ENCODE results near the gene ADCY2.

The ADCY2 gene

GRCh38 chr5:7747728-7748127 is 351.8 kb downstream of the ADCY2 start:
- no peak for DNase-seq

GRCh38 chr5:7749626-7750025 is 353.7 kb downstream of the ADCY2 start:
- no peak for DNase-seq

- no peak for DNase-seq
Observed at GRCh38 chr5:7751874-7752273, 355.9 kb downstream of the ADCY2 start.

- no peak for DNase-seq
Observed at GRCh38 chr5:7753181-7753580, 357.2 kb downstream of the ADCY2 start.

- DNase-seq, result no peak
Observed at GRCh38 chr5:7753596-7753995, 357.7 kb downstream of the ADCY2 start.

- DNase-seq, result no peak
Observed at GRCh38 chr5:7754490-7754889, 358.6 kb downstream of the ADCY2 start.

GRCh38 chr5:7754997-7755596 is 359.2 kb downstream of the ADCY2 start:
- DNase-seq, result no peak

- DNase-seq, result no peak
Observed at GRCh38 chr5:7755958-7756357, 360.0 kb downstream of the ADCY2 start.

- no peak for DNase-seq
Observed at GRCh38 chr5:7756453-7756852, 360.5 kb downstream of the ADCY2 start.

- DNase-seq, result no peak
Observed at GRCh38 chr5:7759257-7759871, 363.4 kb downstream of the ADCY2 start.

GRCh38 chr5:7759951-7760580 is 364.1 kb downstream of the ADCY2 start:
- DNase-seq, result no peak

GRCh38 chr5:7762267-7762666 is 366.3 kb downstream of the ADCY2 start:
- no peak for DNase-seq

- DNase-seq, result no peak
Observed at GRCh38 chr5:7763621-7764072, 367.7 kb downstream of the ADCY2 start.

- DNase-seq, result no peak
Observed at GRCh38 chr5:7764452-7764851, 368.5 kb downstream of the ADCY2 start.

- DNase-seq, result no peak
Observed at GRCh38 chr5:7770436-7770835, 374.5 kb downstream of the ADCY2 start.

- DNase-seq, result no peak
Observed at GRCh38 chr5:7772141-7772540, 376.2 kb downstream of the ADCY2 start.

GRCh38 chr5:7773178-7773577 is 377.2 kb downstream of the ADCY2 start:
- no peak for DNase-seq

GRCh38 chr5:7776442-7776841 is 380.5 kb downstream of the ADCY2 start:
- DNase-seq, result no peak

GRCh38 chr5:7779019-7780005 is 383.4 kb downstream of the ADCY2 start:
- DNase-seq, result no peak

- no peak for DNase-seq
Observed at GRCh38 chr5:7781899-7782298, 386.0 kb downstream of the ADCY2 start.

- no peak for DNase-seq
Observed at GRCh38 chr5:7784683-7785380, 388.9 kb downstream of the ADCY2 start.

- DNase-seq, result no peak
Observed at GRCh38 chr5:7787770-7788169, 391.8 kb downstream of the ADCY2 start.

All from right kidney (tissue), 1 donor.